WTC11 (cell line): ENCODE measurements around the gene PRKCSH. TPM values are rescaled to one million over a fixed set of nuclear protein-coding genes. Genes with fewer than 3 reads are reported as not detected.
A peak's percentile ranks its signal among the peaks of the same experiment; 100 is the strongest.

Experiments
- ATAC-seq: fragments of 200-7000 bp; cut with Tn5 transposase; 2 replicates; pipeline ENCODE4 v1.10.0; 2021; ENCODE audit warnings: mild to moderate bottlenecking, moderate library complexity
- CTCF ChIA-PET: fragments of 300-600 bp; sonication (Branson Sonifier 250); formaldehyde crosslinking; loops from one replicate; lab custom pipeline; 2021; ENCODE audit warnings: antibody characterized with exemption; lab: Charles Lee
- POLR2A ChIA-PET: fragments of 350-600 bp; sonication (Branson Sonifier 250); formaldehyde crosslinking; loops from one replicate; lab custom pipeline; 2021; ENCODE audit warnings: antibody characterized with exemption; lab: Charles Lee
- DNase-seq: peaks from one replicate; pipeline ENCODE4 v3.0.0; 2021; ENCODE audit warnings: low spot score
- H3K27ac Mint-ChIP-seq: 2 replicates; pipeline ENCODE4 v1.8.0; 2021; ENCODE audit warnings: mixed read lengths
- H3K27me3 Mint-ChIP-seq: 2 replicates; pipeline ENCODE4 v1.8.0; 2021; ENCODE audit warnings: low read depth, mild to moderate bottlenecking, moderate library complexity, mixed read lengths
- H3K36me3 Mint-ChIP-seq: 2 replicates; pipeline ENCODE4 v1.8.0; 2021; ENCODE audit warnings: mixed read lengths
- H3K4me1 Mint-ChIP-seq: 2 replicates; pipeline ENCODE4 v1.8.0; 2022; ENCODE audit warnings: mixed read lengths
- H3K4me3 Mint-ChIP-seq: 2 replicates; pipeline ENCODE4 v1.8.0; 2021; ENCODE audit warnings: mild to moderate bottlenecking, moderate library complexity, mixed read lengths
- H3K9me3 Mint-ChIP-seq: 2 replicates; pipeline ENCODE4 v1.8.0; 2021; ENCODE audit warnings: mixed read lengths
- AFF4 ChIP-seq: sonication (generic); formaldehyde crosslinking; IDR thresholded peaks from 2 replicates; pipeline ENCODE4 v1.8.1; 2023; ENCODE audit warnings: mild to moderate bottlenecking, missing genetic modification reagents, borderline replicate concordance
- ATF6 ChIP-seq: sonication (generic); formaldehyde crosslinking; IDR thresholded peaks from 2 replicates; pipeline ENCODE4 v1.8.1; 2023; ENCODE audit warnings: mild to moderate bottlenecking, missing genetic modification reagents
- E2F1 ChIP-seq: sonication (generic); formaldehyde crosslinking; IDR thresholded peaks from 2 replicates; pipeline ENCODE4 v1.8.0; 2022; ENCODE audit warnings: mild to moderate bottlenecking, missing genetic modification reagents
- ESRRA ChIP-seq: sonication (generic); formaldehyde crosslinking; IDR thresholded peaks from 2 replicates; pipeline ENCODE4 v1.8.1; 2022; ENCODE audit warnings: mild to moderate bottlenecking, missing genetic modification reagents, borderline replicate concordance
- ETV6 ChIP-seq: sonication (generic); formaldehyde crosslinking; IDR thresholded peaks from 2 replicates; pipeline ENCODE4 v1.8.1; 2022; ENCODE audit warnings: mild to moderate bottlenecking, missing genetic modification reagents
- FOXP1 ChIP-seq: sonication (generic); formaldehyde crosslinking; IDR thresholded peaks from 2 replicates; pipeline ENCODE4 v1.8.0; 2022; ENCODE audit warnings: missing genetic modification reagents, mild to moderate bottlenecking, moderate library complexity, borderline replicate concordance
- HMGA2 ChIP-seq: fragments of 250-450 bp; sonication (Bioruptor Pico); IDR thresholded peaks from 2 replicates; pipeline ENCODE4 v1.4.0; 2021; ENCODE audit warnings: mild to moderate bottlenecking, moderate library complexity
- IRF2 ChIP-seq: sonication (generic); formaldehyde crosslinking; IDR thresholded peaks from 2 replicates; pipeline ENCODE4 v1.8.0; 2022; ENCODE audit warnings: low read depth, missing genetic modification reagents, borderline replicate concordance
- JUN ChIP-seq: sonication (generic); formaldehyde crosslinking; IDR thresholded peaks from 2 replicates; pipeline ENCODE4 v1.8.0; 2023; ENCODE audit warnings: mild to moderate bottlenecking, missing genetic modification reagents
- KAT7 ChIP-seq: sonication (generic); formaldehyde crosslinking; IDR thresholded peaks from 2 replicates; pipeline ENCODE4 v1.8.1; 2023; ENCODE audit warnings: missing genetic modification reagents, mild to moderate bottlenecking, borderline replicate concordance
- NFATC4 ChIP-seq: fragments of 250-450 bp; sonication (Bioruptor Pico); IDR thresholded peaks from 2 replicates; pipeline ENCODE4 v1.9.0; 2021; ENCODE audit warnings: mild to moderate bottlenecking
- RELA ChIP-seq: sonication (generic); formaldehyde crosslinking; IDR thresholded peaks from 2 replicates; pipeline ENCODE4 v1.8.1; 2022; ENCODE audit warnings: missing genetic modification reagents, mild to moderate bottlenecking, borderline replicate concordance
- STAT6 ChIP-seq: sonication (generic); formaldehyde crosslinking; conservative IDR thresholded peaks from 2 replicates; pipeline ENCODE4 v1.8.1; 2023; ENCODE audit warnings: mild to moderate bottlenecking, low read depth, missing genetic modification reagents, moderate library complexity
- TP53 ChIP-seq: sonication (generic); formaldehyde crosslinking; IDR thresholded peaks from 2 replicates; pipeline ENCODE4 v1.8.1; 2023; ENCODE audit warnings: mild to moderate bottlenecking, missing genetic modification reagents
- ZNF121 ChIP-seq: sonication (generic); formaldehyde crosslinking; IDR thresholded peaks from 2 replicates; pipeline ENCODE4 v1.8.0; 2023; ENCODE audit warnings: missing genetic modification reagents
- ZNF263 ChIP-seq: sonication (generic); formaldehyde crosslinking; IDR thresholded peaks from 2 replicates; pipeline ENCODE4 v1.8.1; 2022; ENCODE audit warnings: low read depth, mild to moderate bottlenecking, moderate library complexity, missing genetic modification reagents
- ZNF396 ChIP-seq: fragments of 250-450 bp; sonication (Bioruptor Pico); IDR thresholded peaks from 2 replicates; pipeline ENCODE4 v1.8.0; 2021; ENCODE audit warnings: mild to moderate bottlenecking, moderate library complexity, borderline replicate concordance
- ZNF416 ChIP-seq: fragments of 250-450 bp; sonication (Bioruptor Pico); IDR thresholded peaks from 2 replicates; pipeline ENCODE4 v1.9.0; 2021; ENCODE audit warnings: mild to moderate bottlenecking, inconsistent platforms
- total RNA-seq: library from RNA; stranded (reverse); gene quantifications from 3 replicates; pipeline ENCODE4 v1.2.3, GENCODE V29; 2021
- TF ChIP-seq, protein P1 (sequence below): sonication (generic); formaldehyde crosslinking; conservative IDR thresholded peaks from 2 replicates; pipeline ENCODE4 v1.8.1; 2022; ENCODE audit warnings: mild to moderate bottlenecking, missing genetic modification reagents
- TF ChIP-seq, protein P2 (sequence below): sonication (generic); formaldehyde crosslinking; IDR thresholded peaks from 2 replicates; pipeline ENCODE4 v1.8.1; 2023; ENCODE audit warnings: mild to moderate bottlenecking, missing genetic modification reagents, moderate library complexity
- TF ChIP-seq, protein P3 (sequence below): sonication (generic); formaldehyde crosslinking; IDR thresholded peaks from 2 replicates; pipeline ENCODE4 v1.8.1; 2022; ENCODE audit warnings: mild to moderate bottlenecking, moderate library complexity, missing genetic modification reagents
- TF ChIP-seq, protein P4 (sequence below): fragments of 250-450 bp; sonication (Bioruptor Pico); IDR thresholded peaks from 2 replicates; pipeline ENCODE4 v1.8.0; 2021; ENCODE audit warnings: mild to moderate bottlenecking

Gene PRKCSH
- total RNA-seq, 1 experiment from 2014 or later = 396 TPM

DNA sequence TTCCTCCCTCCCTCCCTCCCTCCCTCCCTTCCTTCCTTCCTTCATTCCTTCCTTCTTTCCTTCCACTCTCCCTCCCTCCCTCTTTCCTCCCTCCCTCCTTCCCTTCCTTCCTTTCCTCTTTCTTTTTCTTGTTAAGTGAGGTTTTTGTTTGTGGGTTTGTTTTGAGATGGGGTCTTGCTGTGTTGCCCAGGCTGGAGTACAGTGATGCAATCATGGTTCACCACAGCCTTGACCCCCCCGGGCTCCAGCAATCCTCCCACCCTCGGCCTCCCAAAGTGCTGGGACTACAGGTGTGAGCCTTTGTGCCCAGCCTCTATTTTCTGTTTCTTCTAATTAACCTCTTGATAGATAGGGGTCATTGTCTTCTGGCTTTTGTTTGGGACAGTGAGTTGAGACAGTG, 26.0 kb downstream of the PRKCSH start:
- TF ChIP-seq HMGA2 (CRISPR knock-in tag) (no peak), NFATC4 (CRISPR knock-in tag) (no peak), ATF6 (no peak), ZNF121 (CRISPR knock-in tag) (peak; percentile 46; the same call in 1 of the 2 replicates)
- H3K9me3 Mint-ChIP-seq = no peaks in the 10 kb centered on the region
- CTCF ChIA-PET = no interaction called here

DNA sequence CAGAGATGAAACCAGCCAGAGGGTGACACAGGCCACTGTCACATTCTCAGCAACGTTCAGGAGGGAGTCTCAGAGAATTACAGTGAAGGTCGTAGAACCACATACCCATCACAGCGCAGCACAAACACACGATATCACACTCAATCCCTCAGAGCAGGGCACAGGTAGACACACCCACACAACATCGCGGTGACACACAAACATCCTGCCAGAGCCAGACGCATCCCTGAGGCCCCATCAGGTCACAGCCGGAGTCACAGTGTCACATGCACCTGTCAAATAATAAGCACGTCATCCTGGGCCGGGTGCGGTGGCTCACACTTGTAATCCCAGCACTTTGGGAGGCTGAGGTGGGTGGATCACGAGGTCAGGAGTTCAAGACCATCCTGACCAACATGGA, 28.0 kb downstream of the PRKCSH start:
- no peaks in the 10 kb centered on the region for H3K27me3 Mint-ChIP-seq
- no peaks in the 10 kb centered on the region for H3K36me3 Mint-ChIP-seq
- H3K4me3 Mint-ChIP-seq = no peak overlapping the region
- H3K27ac Mint-ChIP-seq = no peak overlapping the region
- CTCF ChIA-PET = no interaction called here
- H3K9me3 Mint-ChIP-seq = no peaks in the 10 kb centered on the region
- TF ChIP-seq IRF2 (CRISPR knock-in tag) (no peak), KAT7 (CRISPR knock-in tag) (no peak), RELA (CRISPR knock-in tag) (no peak), E2F1 (no peak), FOXP1 (CRISPR knock-in tag) (no peak), ESRRA (CRISPR knock-in tag) (no peak), ZNF416 (no peak), AFF4 (CRISPR knock-in tag) (no peak), STAT6 (CRISPR knock-in tag) (no peak), JUN (no peak), TP53 (no peak), ZNF263 (CRISPR knock-in tag) (no peak), HMGA2 (CRISPR knock-in tag) (no peak), ZNF396 (CRISPR knock-in tag) (no peak), ETV6 (no peak)
- TF ChIP-seq, protein P1, sequence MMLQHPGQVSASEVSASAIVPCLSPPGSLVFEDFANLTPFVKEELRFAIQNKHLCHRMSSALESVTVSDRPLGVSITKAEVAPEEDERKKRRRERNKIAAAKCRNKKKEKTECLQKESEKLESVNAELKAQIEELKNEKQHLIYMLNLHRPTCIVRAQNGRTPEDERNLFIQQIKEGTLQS (CRISPR knock-in tag) = no peak
- TF ChIP-seq, protein P2, sequence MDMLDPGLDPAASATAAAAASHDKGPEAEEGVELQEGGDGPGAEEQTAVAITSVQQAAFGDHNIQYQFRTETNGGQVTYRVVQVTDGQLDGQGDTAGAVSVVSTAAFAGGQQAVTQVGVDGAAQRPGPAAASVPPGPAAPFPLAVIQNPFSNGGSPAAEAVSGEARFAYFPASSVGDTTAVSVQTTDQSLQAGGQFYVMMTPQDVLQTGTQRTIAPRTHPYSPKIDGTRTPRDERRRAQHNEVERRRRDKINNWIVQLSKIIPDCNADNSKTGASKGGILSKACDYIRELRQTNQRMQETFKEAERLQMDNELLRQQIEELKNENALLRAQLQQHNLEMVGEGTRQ (CRISPR knock-in tag) = no peak
- TF ChIP-seq, protein P3, sequence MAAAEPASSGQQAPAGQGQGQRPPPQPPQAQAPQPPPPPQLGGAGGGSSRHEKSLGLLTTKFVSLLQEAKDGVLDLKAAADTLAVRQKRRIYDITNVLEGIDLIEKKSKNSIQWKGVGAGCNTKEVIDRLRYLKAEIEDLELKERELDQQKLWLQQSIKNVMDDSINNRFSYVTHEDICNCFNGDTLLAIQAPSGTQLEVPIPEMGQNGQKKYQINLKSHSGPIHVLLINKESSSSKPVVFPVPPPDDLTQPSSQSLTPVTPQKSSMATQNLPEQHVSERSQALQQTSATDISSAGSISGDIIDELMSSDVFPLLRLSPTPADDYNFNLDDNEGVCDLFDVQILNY (CRISPR knock-in tag) = no peak
- TF ChIP-seq, protein P4, sequence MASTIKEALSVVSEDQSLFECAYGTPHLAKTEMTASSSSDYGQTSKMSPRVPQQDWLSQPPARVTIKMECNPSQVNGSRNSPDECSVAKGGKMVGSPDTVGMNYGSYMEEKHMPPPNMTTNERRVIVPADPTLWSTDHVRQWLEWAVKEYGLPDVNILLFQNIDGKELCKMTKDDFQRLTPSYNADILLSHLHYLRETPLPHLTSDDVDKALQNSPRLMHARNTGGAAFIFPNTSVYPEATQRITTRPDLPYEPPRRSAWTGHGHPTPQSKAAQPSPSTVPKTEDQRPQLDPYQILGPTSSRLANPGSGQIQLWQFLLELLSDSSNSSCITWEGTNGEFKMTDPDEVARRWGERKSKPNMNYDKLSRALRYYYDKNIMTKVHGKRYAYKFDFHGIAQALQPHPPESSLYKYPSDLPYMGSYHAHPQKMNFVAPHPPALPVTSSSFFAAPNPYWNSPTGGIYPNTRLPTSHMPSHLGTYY (CRISPR knock-in tag) = no peak
- TF ChIP-seq, all 79 proteins: peak for 0
- no peak for ATAC-seq
- DNase-seq = no peak
- POLR2A ChIA-PET = no interaction called here
- H3K4me1 Mint-ChIP-seq = peaks cover 12% of the 10 kb centered on the region; the same call in 1 of the 2 replicates

More for the DNA sequence above, 26.0 kb downstream of the PRKCSH start:
- no peak overlapping the region for H3K4me3 Mint-ChIP-seq
- no peaks in the 10 kb centered on the region for H3K36me3 Mint-ChIP-seq
- ATAC-seq (no peak), DNase-seq (no peak)
- POLR2A ChIA-PET = no interaction called here
- no peak overlapping the region for H3K27ac Mint-ChIP-seq
- no peaks in the 10 kb centered on the region for H3K27me3 Mint-ChIP-seq
- H3K4me1 Mint-ChIP-seq = peaks cover 16% of the 10 kb centered on the region
